ENCODE results near the gene MEIG1.
A peak's percentile ranks its signal among the peaks of the same experiment; 100 is the strongest.
"Not testable (repeated sequence)": the region's sequence is repeated elsewhere in the genome, so short reads cannot be mapped to it uniquely, and the experiment has no call there.

The MEIG1 gene

GRCh38 chr10:14959221-14960057, at the start of gene MEIG1:
MEIG1 (plus strand) TSS chr10:14959388; CDS start chr10:14966469, 7,081 bp downstream.
- peak; percentile 84 to 94 for DNase-seq (ENCODE audit: low read depth in 2 of 2, low spot score in 1 of 2)

GRCh38 chr10:14910953-14911352, 48.2 kb upstream of the MEIG1 start:
- no peak for DNase-seq (ENCODE audit: low read depth in 2 of 2, low spot score in 1 of 2)

- DNase-seq (ENCODE audit: low read depth in 2 of 2, low spot score in 1 of 2), result no peak
Measured at GRCh38 chr10:14911801-14912200, 47.4 kb upstream of the MEIG1 start.

GRCh38 chr10:14916600-14916999, 42.6 kb upstream of the MEIG1 start:
- no peak for DNase-seq (ENCODE audit: low read depth in 2 of 2, low spot score in 1 of 2)

GRCh38 chr10:14917827-14918226, 41.4 kb upstream of the MEIG1 start:
- DNase-seq (ENCODE audit: low read depth in 2 of 2, low spot score in 1 of 2), result no peak

GRCh38 chr10:14918964-14919363, 40.2 kb upstream of the MEIG1 start:
- no peak for DNase-seq (ENCODE audit: low read depth in 2 of 2, low spot score in 1 of 2)

GRCh38 chr10:14924013-14924412, 35.2 kb upstream of the MEIG1 start:
- DNase-seq (ENCODE audit: low read depth in 2 of 2, low spot score in 1 of 2), result no peak

- no peak for DNase-seq (ENCODE audit: low read depth in 2 of 2, low spot score in 1 of 2)
Measured at GRCh38 chr10:14925268-14925667, 33.9 kb upstream of the MEIG1 start.

GRCh38 chr10:14926061-14926470, 33.1 kb upstream of the MEIG1 start:
- DNase-seq (ENCODE audit: low read depth in 2 of 2, low spot score in 1 of 2), result no peak

- no peak for DNase-seq (ENCODE audit: low read depth in 2 of 2, low spot score in 1 of 2)
Measured at GRCh38 chr10:14926722-14927416, 32.3 kb upstream of the MEIG1 start.

GRCh38 chr10:14930610-14931009, 28.6 kb upstream of the MEIG1 start:
- DNase-seq (ENCODE audit: low read depth in 2 of 2, low spot score in 1 of 2), result no peak

GRCh38 chr10:14936584-14936983, 22.6 kb upstream of the MEIG1 start:
- no peak for DNase-seq (ENCODE audit: low read depth in 2 of 2, low spot score in 1 of 2)

GRCh38 chr10:14938971-14939370, 20.2 kb upstream of the MEIG1 start:
- not testable (repeated sequence) for DNase-seq (ENCODE audit: low read depth in 2 of 2, low spot score in 1 of 2)

GRCh38 chr10:14942147-14942949, 16.8 kb upstream of the MEIG1 start:
- DNase-seq (ENCODE audit: low read depth in 2 of 2, low spot score in 1 of 2), result not testable (repeated sequence)

- not testable (repeated sequence) for DNase-seq (ENCODE audit: low read depth in 2 of 2, low spot score in 1 of 2)
Measured at GRCh38 chr10:14942950-14943338, 16.2 kb upstream of the MEIG1 start.

- no peak for DNase-seq (ENCODE audit: low read depth in 2 of 2, low spot score in 1 of 2)
Measured at GRCh38 chr10:14945108-14945507, 14.1 kb upstream of the MEIG1 start.

GRCh38 chr10:14947268-14947667, 11.9 kb upstream of the MEIG1 start:
- no peak for DNase-seq (ENCODE audit: low read depth in 2 of 2, low spot score in 1 of 2)

GRCh38 chr10:14949291-14949690, 9.9 kb upstream of the MEIG1 start:
- DNase-seq (ENCODE audit: low read depth in 2 of 2, low spot score in 1 of 2), result no peak

- DNase-seq (ENCODE audit: low read depth in 2 of 2, low spot score in 1 of 2), result no peak
Measured at GRCh38 chr10:14952851-14953423, 6.3 kb upstream of the MEIG1 start.

- DNase-seq (ENCODE audit: low read depth in 2 of 2, low spot score in 1 of 2), result no peak
Measured at GRCh38 chr10:14953424-14954000, 5.7 kb upstream of the MEIG1 start.
